ENCODE data around the gene CDK1. TPM values are rescaled to one million over a fixed set of nuclear protein-coding genes. Genes with fewer than 3 reads are reported as not detected.
A peak's percentile ranks its signal among the peaks of the same experiment; 100 is the strongest.

CDK1 gene
- polyA plus RNA-seq, 1 donor (not counting 4 experiments of a cell fraction or from before 2014, with no cell fraction given), result 43.8 TPM

DNA sequence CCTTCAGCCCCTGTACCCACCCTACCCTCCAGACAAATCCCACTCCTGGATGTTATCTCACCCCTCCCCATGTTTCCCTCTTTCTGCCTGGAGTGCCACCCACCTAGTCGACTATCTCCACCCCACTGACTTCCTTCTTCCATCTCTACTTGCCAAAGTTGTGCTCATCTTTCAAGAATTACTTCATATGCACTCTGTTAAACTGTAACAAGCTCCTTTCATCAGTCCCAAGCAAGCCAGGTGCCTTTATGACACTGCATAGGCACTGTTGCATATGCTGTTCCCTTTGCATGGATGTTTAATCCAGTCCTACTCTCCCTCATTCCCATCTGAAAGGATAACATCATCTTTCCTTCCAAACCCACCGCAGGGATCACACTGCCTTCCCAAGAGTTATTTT, 8.9 kb upstream of the CDK1 start:
- no peak overlapping the region for H2AFZ ChIP-seq (ENCODE audit: control insufficient read depth, low read length)
- TF ChIP-seq, protein P1, sequence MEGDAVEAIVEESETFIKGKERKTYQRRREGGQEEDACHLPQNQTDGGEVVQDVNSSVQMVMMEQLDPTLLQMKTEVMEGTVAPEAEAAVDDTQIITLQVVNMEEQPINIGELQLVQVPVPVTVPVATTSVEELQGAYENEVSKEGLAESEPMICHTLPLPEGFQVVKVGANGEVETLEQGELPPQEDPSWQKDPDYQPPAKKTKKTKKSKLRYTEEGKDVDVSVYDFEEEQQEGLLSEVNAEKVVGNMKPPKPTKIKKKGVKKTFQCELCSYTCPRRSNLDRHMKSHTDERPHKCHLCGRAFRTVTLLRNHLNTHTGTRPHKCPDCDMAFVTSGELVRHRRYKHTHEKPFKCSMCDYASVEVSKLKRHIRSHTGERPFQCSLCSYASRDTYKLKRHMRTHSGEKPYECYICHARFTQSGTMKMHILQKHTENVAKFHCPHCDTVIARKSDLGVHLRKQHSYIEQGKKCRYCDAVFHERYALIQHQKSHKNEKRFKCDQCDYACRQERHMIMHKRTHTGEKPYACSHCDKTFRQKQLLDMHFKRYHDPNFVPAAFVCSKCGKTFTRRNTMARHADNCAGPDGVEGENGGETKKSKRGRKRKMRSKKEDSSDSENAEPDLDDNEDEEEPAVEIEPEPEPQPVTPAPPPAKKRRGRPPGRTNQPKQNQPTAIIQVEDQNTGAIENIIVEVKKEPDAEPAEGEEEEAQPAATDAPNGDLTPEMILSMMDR (optimal IDR thresholded peaks at IDR 0.05 in 1 of 3, IDR thresholded peaks at IDR 0.05 in 1 of 3, conservative IDR thresholded peaks at IDR 0.05 in 1 of 3; ENCODE audit: extremely low read depth in 1 of 3, insufficient read depth in 2 of 3, low read length in 3 of 3), result no peak
- TF ChIP-seq EZH2 (IDR thresholded peaks at IDR 0.05; ENCODE audit: low read length), result no peak

DNA sequence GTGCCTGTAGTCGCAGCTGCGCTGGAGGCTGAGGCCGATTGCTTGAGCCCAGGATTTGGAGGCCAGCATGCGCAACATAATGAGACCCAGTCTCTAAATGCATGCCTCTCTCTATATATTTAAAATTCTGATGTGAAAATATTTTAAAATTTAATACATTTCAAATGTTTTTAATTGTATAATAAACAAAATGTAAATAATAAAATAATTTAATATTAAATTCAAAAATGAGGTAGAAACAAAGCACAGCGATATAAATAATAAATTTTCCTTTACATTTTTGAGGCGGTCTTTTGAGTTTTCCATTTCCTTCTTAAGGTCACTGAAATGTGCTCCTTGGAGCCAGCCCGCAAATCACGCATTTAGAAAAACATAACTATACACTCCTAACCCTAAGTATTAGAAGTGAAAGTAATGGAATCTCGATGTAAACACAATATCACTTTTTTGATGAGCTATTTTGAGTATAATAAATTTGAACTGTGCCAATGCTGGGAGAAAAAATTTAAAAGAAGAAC, 523 bp upstream of the CDK1 start:
- Histone ChIP-seq H3K9me3 (ENCODE audit: control insufficient read depth, low read depth, low read length) (no peaks in the 10 kb centered on the region), H3K36me3 (ENCODE audit: control insufficient read depth in 2 of 2, extremely low read depth in 1 of 2, insufficient read depth in 2 of 2, low read length in 2 of 2) (no peaks in the 10 kb centered on the region), H3K9me1 (ENCODE audit: control insufficient read depth, extremely low read depth, insufficient read depth, low read length) (no peaks in the 10 kb centered on the region), H2AFZ (ENCODE audit: control insufficient read depth, low read length) (peak overlapping the region; percentile 94), H3K4me2 (ENCODE audit: control insufficient read depth, extremely low read depth, insufficient read depth, low read depth, low read length) (peak overlapping the region; percentile 88), H4K20me1 (ENCODE audit: control insufficient read depth, extremely low read depth, insufficient read depth, low read length) (no peaks in the 10 kb centered on the region), H3K4me3 (ENCODE audit: control insufficient read depth in 2 of 3, extremely low read depth in 1 of 3, insufficient read depth in 2 of 3, low read depth in 1 of 3, low read length in 3 of 3) (peak overlapping the region; percentile 61 to 71 (median 63)), H3K27ac (ENCODE audit: control insufficient read depth, insufficient read depth, low read length) (peak overlapping the region; percentile 69), H3K27me3 (ENCODE audit: control insufficient read depth, extremely low read depth, insufficient read depth, low read length) (no peaks in the 10 kb centered on the region), H3K79me2 (ENCODE audit: control insufficient read depth, insufficient read depth, low read length) (peaks cover 41% of the 10 kb centered on the region), H3K9ac (ENCODE audit: control insufficient read depth, extremely low read depth, insufficient read depth, low read length) (peak overlapping the region; percentile 85), H3K4me1 (ENCODE audit: control insufficient read depth, extremely low read depth, insufficient read depth, low read length) (peaks cover 15% of the 10 kb centered on the region)
- no peak for TF ChIP-seq EZH2 (IDR thresholded peaks at IDR 0.05; ENCODE audit: low read length)
- TF ChIP-seq, protein P1 (optimal IDR thresholded peaks at IDR 0.05 in 1 of 3, IDR thresholded peaks at IDR 0.05 in 1 of 3, conservative IDR thresholded peaks at IDR 0.05 in 1 of 3; ENCODE audit: extremely low read depth in 1 of 3, insufficient read depth in 2 of 3, low read length in 3 of 3), result no peak
- no peak for DNase-seq (ENCODE audit: low read depth, low spot score)
- dilution Hi-C loops (cut with MboI; ENCODE audit: extremely low pct_ligation_motif_present, low sequenced_read_pairs), result no loop called here
- FAIRE-seq, result no peak

More for the DNA sequence above, 8.9 kb upstream of the CDK1 start:
- Histone ChIP-seq H3K9ac (ENCODE audit: control insufficient read depth, extremely low read depth, insufficient read depth, low read length) (no peak overlapping the region), H3K9me1 (ENCODE audit: control insufficient read depth, extremely low read depth, insufficient read depth, low read length) (no peaks in the 10 kb centered on the region), H4K20me1 (ENCODE audit: control insufficient read depth, extremely low read depth, insufficient read depth, low read length) (no peaks in the 10 kb centered on the region), H3K36me3 (ENCODE audit: control insufficient read depth in 2 of 2, extremely low read depth in 1 of 2, insufficient read depth in 2 of 2, low read length in 2 of 2) (no peaks in the 10 kb centered on the region), H3K27me3 (ENCODE audit: control insufficient read depth, extremely low read depth, insufficient read depth, low read length) (no peaks in the 10 kb centered on the region), H3K27ac (ENCODE audit: control insufficient read depth, insufficient read depth, low read length) (no peak overlapping the region), H3K9me3 (ENCODE audit: control insufficient read depth, low read depth, low read length) (no peaks in the 10 kb centered on the region), H3K79me2 (ENCODE audit: control insufficient read depth, insufficient read depth, low read length) (no peaks in the 10 kb centered on the region), H3K4me2 (ENCODE audit: control insufficient read depth, extremely low read depth, insufficient read depth, low read depth, low read length) (no peak overlapping the region), H3K4me1 (ENCODE audit: control insufficient read depth, extremely low read depth, insufficient read depth, low read length) (peaks cover 9% of the 10 kb centered on the region), H3K4me3 (ENCODE audit: control insufficient read depth in 2 of 3, extremely low read depth in 1 of 3, insufficient read depth in 2 of 3, low read depth in 1 of 3, low read length in 3 of 3) (no peak overlapping the region)
- dilution Hi-C loops (cut with MboI; ENCODE audit: extremely low pct_ligation_motif_present, low sequenced_read_pairs), result no loop called here
- DNase-seq (ENCODE audit: low read depth, low spot score), result no peak
- no peak for FAIRE-seq
